ENCODE data around the gene AGXT. TPM values are rescaled to one million over a fixed set of nuclear protein-coding genes. Genes with fewer than 3 reads are reported as not detected.

The AGXT gene
- total RNA-seq, 4 donors from 2014 or later, result 1.5 TPM; not detected in 3

- TF ChIP-seq POLR2A (IDR thresholded peaks at IDR 0.05) (no peak), CTCF (IDR thresholded peaks at IDR 0.05) (no peak)
- Histone ChIP-seq H3K4me1 (no peaks in the 10 kb centered on the region), H3K27me3 (no peaks in the 10 kb centered on the region), H3K36me3 (no peaks in the 10 kb centered on the region), H3K4me3 (no peak overlapping the region), H3K27ac (no peak overlapping the region), H3K9me3 (no peaks in the 10 kb centered on the region)
- peak in 2 of 3 donors; percentile 73 to 76 for DNase-seq
These were observed 11.3 kb upstream of the AGXT start for GRCh38 chr2:240857039-240858008.

- Histone ChIP-seq H3K9me3 (no peaks in the 10 kb centered on the region), H3K27me3 (no peaks in the 10 kb centered on the region), H3K4me1 (no peaks in the 10 kb centered on the region), H3K36me3 (no peaks in the 10 kb centered on the region), H3K4me3 (no peak overlapping the region), H3K27ac (no peak overlapping the region)
- DNase-seq, result no peak
- no peak for TF ChIP-seq POLR2A (IDR thresholded peaks at IDR 0.05)
- no peak for TF ChIP-seq CTCF (IDR thresholded peaks at IDR 0.05)
These were observed 10.3 kb upstream of the AGXT start for GRCh38 chr2:240858321-240858720.

GRCh38 chr2:240858871-240859270, 9.8 kb upstream of the AGXT start:
- H3K9me3 ChIP-seq, result no peaks in the 10 kb centered on the region
- TF ChIP-seq POLR2A (IDR thresholded peaks at IDR 0.05), result no peak
- no peak for TF ChIP-seq CTCF (IDR thresholded peaks at IDR 0.05)
- no peaks in the 10 kb centered on the region for H3K36me3 ChIP-seq

GRCh38 chr2:240861547-240861946, 7.1 kb upstream of the AGXT start:
- Histone ChIP-seq H3K4me3 (no peak overlapping the region), H3K27ac (no peak overlapping the region), H3K27me3 (no peaks in the 10 kb centered on the region), H3K9me3 (no peaks in the 10 kb centered on the region), H3K36me3 (no peaks in the 10 kb centered on the region), H3K4me1 (no peaks in the 10 kb centered on the region)
- DNase-seq, result no peak
- TF ChIP-seq POLR2A (IDR thresholded peaks at IDR 0.05), result no peak
- TF ChIP-seq CTCF (IDR thresholded peaks at IDR 0.05), result no peak

More at GRCh38 chr2:240858871-240859270, 9.8 kb upstream of the AGXT start:
- Histone ChIP-seq H3K27me3 (no peaks in the 10 kb centered on the region), H3K27ac (no peak overlapping the region), H3K4me1 (no peaks in the 10 kb centered on the region), H3K4me3 (no peak overlapping the region)
- peak in 1 of 3 donors; percentile 37 for DNase-seq

- TF ChIP-seq POLR2A (IDR thresholded peaks at IDR 0.05) (no peak), CTCF (IDR thresholded peaks at IDR 0.05) (no peak)
- Histone ChIP-seq H3K27me3 (no peaks in the 10 kb centered on the region), H3K36me3 (no peaks in the 10 kb centered on the region), H3K4me1 (no peaks in the 10 kb centered on the region), H3K9me3 (no peaks in the 10 kb centered on the region), H3K4me3 (no peak overlapping the region), H3K27ac (no peak overlapping the region)
- no peak for DNase-seq
These were observed 4.1 kb upstream of the AGXT start for GRCh38 chr2:240864475-240864874.

All from Peyer's patch (tissue), 4 donors.